Measurements from ENCODE around the gene EXTL2. TPM values are rescaled to one million over a fixed set of nuclear protein-coding genes. Genes with fewer than 3 reads are reported as not detected.

The EXTL2 gene
- total and polyA plus RNA-seq, 2 experiments from 2014 or later = 45.3 to 45.4 TPM

- TF ChIP-seq ZNF462 (CRISPR knock-in tag; IDR thresholded peaks at IDR 0.05) (no peak), STAT1 (IDR thresholded peaks at IDR 0.05; ENCODE audit: unreplicated experiment) (no peak), ZNF331 (CRISPR knock-in tag; IDR thresholded peaks at IDR 0.05; ENCODE audit: low read depth) (no peak), ZNF114 (CRISPR knock-in tag; IDR thresholded peaks at IDR 0.05) (no peak)
These were observed 26.2 kb downstream of the EXTL2 start (continued) for GRCh38 chr1:100868364-100868995.

- no peaks in the 10 kb centered on the region for H4K20me1 ChIP-seq (replicated peaks; ENCODE audit: insufficient read depth)
- no peak for TF ChIP-seq POLR2AphosphoS5 (IDR thresholded peaks at IDR 0.05; ENCODE audit: low read depth)
- TF ChIP-seq ETS1 (IDR thresholded peaks at IDR 0.05) = no peak
- no peak for TF ChIP-seq EZH2phosphoT487 (IDR thresholded peaks at IDR 0.05; ENCODE audit: unreplicated experiment)
- TF ChIP-seq STAT1 (IDR thresholded peaks at IDR 0.05; ENCODE audit: unreplicated experiment) = no peak
- TF ChIP-seq, protein P1, sequence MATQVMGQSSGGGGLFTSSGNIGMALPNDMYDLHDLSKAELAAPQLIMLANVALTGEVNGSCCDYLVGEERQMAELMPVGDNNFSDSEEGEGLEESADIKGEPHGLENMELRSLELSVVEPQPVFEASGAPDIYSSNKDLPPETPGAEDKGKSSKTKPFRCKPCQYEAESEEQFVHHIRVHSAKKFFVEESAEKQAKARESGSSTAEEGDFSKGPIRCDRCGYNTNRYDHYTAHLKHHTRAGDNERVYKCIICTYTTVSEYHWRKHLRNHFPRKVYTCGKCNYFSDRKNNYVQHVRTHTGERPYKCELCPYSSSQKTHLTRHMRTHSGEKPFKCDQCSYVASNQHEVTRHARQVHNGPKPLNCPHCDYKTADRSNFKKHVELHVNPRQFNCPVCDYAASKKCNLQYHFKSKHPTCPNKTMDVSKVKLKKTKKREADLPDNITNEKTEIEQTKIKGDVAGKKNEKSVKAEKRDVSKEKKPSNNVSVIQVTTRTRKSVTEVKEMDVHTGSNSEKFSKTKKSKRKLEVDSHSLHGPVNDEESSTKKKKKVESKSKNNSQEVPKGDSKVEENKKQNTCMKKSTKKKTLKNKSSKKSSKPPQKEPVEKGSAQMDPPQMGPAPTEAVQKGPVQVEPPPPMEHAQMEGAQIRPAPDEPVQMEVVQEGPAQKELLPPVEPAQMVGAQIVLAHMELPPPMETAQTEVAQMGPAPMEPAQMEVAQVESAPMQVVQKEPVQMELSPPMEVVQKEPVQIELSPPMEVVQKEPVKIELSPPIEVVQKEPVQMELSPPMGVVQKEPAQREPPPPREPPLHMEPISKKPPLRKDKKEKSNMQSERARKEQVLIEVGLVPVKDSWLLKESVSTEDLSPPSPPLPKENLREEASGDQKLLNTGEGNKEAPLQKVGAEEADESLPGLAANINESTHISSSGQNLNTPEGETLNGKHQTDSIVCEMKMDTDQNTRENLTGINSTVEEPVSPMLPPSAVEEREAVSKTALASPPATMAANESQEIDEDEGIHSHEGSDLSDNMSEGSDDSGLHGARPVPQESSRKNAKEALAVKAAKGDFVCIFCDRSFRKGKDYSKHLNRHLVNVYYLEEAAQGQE (IDR thresholded peaks at IDR 0.05; ENCODE audit: unreplicated experiment) = no peak
- TF ChIP-seq ZNF114 (CRISPR knock-in tag; IDR thresholded peaks at IDR 0.05) = no peak
These were observed 27.8 kb downstream of the EXTL2 start for GRCh38 chr1:100866901-100867206.

More at GRCh38 chr1:100866901-100867206, 27.8 kb downstream of the EXTL2 start:
- H3K27ac Mint-ChIP-seq = no peak overlapping the region
- Histone ChIP-seq H2AFZ (no peak overlapping the region), H3F3A (replicated peaks; ENCODE audit: low read depth) (no peaks in the 10 kb centered on the region), H3K79me2 (replicated peaks; ENCODE audit: insufficient read depth) (no peaks in the 10 kb centered on the region), H3K27me3 (ENCODE audit: insufficient read depth) (no peaks in the 10 kb centered on the region), H3K27ac (ENCODE audit: low read depth) (no peak overlapping the region), H3K4me1 (ENCODE audit: insufficient read depth) (0 out of 2 replicates have a peak, but pooled peaks cover 5% of the 10 kb centered on the region), H3K9me2 (ENCODE audit: insufficient read depth) (peaks cover 3% of the 10 kb centered on the region; the same call in 1 of the 2 replicates), H3K4me3 (no peak overlapping the region), H3K36me3 (ENCODE audit: insufficient read depth) (no peaks in the 10 kb centered on the region), H3K4me2 (no peak overlapping the region)
- H3K36me3 Mint-ChIP-seq (ENCODE audit: low read depth) = no peaks in the 10 kb centered on the region
- H3K4me1 Mint-ChIP-seq = no peaks in the 10 kb centered on the region
- ATAC-seq (no peak), DNase-seq (ENCODE audit: low spot score) (no peak)
- no peak overlapping the region for H3K4me3 Mint-ChIP-seq
- H3K27me3 Mint-ChIP-seq (ENCODE audit: insufficient read depth, low read depth, poor library complexity) = no peaks in the 10 kb centered on the region
- no peaks in the 10 kb centered on the region for H3K9me3 Mint-ChIP-seq
